WI38 (cell line): ENCODE measurements around the gene AHRR.

Experiments
- H3K4me3 ChIP-seq: 2 replicates; pipeline ENCODE4 v1.5.1; 2011; ENCODE audit warnings: low read depth, mild to moderate bottlenecking, control low read depth, low read length
- TF ChIP-seq, protein P1 (sequence below): IDR thresholded peaks from 2 replicates; pipeline ENCODE4 v1.5.1; 2012; ENCODE audit warnings: low read depth, mild to moderate bottlenecking, control low read depth, low read length

Gene AHRR

DNA sequence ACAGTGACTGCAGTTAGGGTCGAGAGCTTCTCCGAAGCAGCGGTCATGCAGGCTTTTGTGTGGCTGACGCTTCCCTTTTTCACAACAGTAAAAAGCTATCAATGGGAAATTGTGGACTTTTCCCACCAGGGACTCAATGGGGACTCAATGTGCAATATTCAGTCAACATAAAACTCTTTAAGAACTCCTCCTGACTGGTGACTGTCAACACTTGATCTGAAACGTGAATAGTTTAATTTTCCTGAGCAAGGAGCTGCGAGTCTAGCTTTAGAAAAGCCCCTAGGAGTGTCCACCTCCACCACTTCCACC lies 150.2 kb downstream of the AHRR start:
- H3K4me3 ChIP-seq: peak overlapping the region; percentile 72
- TF ChIP-seq, protein P1, sequence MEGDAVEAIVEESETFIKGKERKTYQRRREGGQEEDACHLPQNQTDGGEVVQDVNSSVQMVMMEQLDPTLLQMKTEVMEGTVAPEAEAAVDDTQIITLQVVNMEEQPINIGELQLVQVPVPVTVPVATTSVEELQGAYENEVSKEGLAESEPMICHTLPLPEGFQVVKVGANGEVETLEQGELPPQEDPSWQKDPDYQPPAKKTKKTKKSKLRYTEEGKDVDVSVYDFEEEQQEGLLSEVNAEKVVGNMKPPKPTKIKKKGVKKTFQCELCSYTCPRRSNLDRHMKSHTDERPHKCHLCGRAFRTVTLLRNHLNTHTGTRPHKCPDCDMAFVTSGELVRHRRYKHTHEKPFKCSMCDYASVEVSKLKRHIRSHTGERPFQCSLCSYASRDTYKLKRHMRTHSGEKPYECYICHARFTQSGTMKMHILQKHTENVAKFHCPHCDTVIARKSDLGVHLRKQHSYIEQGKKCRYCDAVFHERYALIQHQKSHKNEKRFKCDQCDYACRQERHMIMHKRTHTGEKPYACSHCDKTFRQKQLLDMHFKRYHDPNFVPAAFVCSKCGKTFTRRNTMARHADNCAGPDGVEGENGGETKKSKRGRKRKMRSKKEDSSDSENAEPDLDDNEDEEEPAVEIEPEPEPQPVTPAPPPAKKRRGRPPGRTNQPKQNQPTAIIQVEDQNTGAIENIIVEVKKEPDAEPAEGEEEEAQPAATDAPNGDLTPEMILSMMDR: no peak

DNA sequence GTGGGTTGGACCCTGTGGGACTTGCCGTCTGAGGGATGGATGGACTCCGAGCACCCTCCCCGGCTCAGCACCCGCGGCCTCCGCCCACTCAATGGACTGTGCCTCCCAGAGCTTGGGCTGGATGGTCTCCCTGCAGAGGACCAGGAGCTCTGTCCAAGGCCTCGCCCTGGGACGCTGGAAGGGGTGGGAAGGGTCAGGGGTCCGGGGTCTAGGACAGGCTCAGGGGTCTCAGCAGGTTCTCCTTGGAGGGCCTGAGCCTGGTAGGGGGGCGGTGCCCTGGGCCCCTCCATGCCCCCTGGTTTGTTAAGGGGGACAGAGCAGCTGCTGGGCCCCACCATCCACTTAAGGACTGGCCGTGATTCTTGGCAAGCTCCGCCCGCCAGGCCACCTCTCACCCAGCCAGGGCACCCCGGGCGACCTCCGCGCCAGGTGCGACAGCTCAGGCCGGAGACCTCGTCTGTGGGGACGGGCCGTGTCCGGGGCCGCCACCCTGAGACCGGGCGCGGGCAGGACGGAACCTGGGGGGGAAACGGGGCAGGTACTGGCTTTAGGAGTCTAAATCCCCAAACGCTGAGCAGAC lies 150.7 kb downstream of the AHRR start:
- H3K4me3 ChIP-seq: peak overlapping the region; percentile 72
- TF ChIP-seq, protein P1: no peak

DNA sequence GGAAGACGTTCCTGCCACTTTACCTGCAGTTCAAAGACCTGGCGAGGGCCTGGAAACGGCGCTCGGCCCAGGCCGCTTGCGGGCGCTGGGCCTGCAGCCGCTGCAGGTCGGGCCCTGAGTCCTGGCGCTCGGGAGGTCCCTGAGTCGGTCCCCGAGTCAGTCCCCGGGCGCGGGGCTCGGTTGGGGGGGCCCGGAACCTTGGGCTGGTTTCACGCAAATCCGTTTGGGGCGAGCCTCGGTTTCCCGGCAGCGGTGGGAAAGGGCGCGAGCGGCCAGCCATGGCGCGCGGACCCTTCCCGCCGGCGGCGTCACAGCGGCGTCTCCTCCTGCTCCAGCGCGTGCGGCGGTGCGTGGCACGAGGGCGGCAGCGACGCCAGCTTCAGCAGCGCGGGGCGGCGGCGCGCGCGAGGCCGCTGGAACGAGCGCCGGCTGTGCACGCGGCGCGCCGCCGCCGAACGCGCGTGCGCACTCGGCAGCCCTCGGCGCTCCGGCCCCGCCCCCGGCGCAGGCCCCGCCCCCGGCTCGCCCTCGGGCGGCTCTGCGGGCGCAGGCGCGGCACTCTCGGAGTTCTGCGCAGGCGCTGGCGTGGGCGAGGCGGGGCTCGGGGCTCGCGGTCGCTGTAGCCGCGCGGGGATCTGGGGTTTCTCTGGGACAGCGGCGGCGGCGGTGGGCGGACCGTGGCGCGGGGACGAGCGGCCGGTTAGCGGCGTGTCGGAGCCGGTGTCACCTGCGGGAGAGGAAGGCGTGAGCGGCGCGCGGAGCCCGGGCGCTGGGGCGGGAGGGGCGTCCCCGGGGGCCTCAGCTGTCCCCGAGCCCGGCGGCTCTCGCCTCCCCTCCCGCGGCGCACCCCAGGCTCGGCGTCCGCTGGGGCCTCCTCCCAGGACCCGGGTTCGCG lies 151.4 kb downstream of the AHRR start:
- TF ChIP-seq, protein P1: no peak
- peak overlapping the region; percentile 80 for H3K4me3 ChIP-seq

DNA sequence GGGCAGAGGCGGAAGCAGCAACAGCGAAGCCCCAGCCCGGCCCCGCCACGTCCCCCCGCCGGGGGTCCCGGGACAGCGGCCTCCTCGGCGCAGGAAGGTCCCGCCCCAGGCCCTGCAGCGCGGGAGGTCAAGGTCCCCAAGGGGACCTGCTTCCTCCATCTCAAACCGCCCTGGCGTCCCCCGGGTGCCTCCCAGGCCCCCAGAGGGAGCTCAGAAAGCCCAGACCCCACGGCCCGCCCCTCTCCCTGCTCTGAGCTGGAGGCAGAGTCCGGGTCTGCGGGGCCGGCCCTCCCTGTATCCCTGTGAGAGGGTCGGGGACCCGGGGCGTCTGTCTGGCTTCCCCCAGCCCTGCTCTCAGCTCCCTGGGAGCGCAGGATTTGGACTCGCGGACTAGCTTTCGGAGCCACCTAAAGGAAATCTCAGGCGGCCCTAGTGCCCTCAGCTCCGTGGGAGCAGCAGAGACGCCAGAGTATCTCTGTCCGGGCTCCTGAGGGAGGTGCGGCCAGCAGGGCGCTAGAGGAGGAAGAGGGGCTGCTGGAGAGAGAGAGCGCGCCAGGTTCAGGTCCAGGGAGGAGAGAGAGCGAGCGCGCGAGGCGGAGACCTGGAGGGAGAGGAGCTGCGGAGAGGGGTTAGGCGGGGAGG lies 152.2 kb downstream of the AHRR start:
- TF ChIP-seq, protein P1: no peak
- peak overlapping the region; percentile 80 for H3K4me3 ChIP-seq

DNA sequence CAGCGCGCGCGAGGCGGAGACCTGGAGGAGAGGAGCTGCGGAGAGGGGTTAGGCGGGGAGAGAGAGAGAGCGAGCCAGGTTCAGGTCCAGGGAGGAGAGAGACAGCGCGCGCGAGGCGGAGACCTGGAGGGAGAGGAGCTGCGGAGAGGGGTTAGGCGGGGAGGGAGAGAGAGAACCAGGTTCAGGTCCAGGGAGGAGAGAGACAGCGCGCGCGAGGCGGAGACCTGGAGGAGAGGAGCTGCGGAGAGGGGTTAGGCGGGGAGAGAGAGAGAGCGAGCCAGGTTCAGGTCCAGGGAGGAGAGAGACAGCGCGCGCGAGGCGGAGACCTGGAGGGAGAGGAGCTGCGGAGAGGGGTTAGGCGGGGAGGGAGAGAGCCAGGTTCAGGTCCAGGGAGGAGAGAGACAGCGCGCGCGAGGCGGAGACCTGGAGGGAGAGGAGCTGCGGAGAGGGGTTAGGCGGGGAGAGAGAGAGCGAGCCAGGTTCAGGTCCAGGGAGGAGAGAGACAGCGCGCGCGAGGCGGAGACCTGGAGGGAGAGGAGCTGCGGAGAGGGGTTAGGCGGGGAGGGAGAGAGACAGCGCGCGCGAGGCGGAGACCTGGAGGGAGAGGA lies 152.8 kb downstream of the AHRR start:
- H3K4me3 ChIP-seq: peak overlapping the region; percentile 80

DNA sequence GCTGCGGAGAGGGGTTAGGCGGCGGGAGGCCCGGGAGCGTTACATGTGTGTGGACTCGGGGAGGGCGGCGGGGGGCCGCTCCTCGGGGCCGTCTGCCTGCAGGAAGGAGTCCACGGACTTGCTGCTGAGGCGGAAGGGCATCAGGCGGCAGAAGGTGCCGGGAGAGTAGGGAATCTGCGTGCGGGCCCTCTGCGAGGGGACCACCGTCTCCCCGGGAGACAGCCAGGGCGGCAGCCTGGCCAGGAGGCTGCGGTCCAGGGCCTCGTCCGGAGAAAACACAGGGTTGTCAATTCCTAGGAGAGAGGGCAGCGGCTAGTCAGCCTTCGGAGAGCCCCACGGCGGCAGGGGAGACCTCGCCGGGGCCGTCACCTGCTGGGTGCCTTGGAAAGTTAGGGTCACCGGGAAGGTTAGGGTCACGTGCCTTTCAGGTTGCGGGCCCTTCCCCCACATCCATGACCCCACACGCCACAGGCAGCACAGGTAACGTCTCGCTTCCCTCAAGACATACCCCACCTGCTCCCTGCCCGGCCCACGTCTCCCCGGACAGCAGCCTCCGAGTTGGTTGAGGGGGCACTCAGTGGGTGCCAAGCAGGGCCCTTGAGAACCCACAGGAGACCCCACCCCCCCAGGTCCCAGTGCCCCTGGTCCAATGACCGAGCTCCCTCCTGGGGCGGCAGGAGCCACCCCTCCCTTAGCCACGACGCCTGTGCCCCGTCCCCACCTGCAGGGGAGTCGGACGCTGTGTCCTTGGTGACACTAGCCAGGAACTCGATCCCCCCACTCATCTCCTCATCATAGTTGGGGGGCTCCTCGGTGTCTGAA lies 153.5 kb downstream of the AHRR start:
- TF ChIP-seq, protein P1: no peak
- H3K4me3 ChIP-seq: peak overlapping the region; percentile 80

DNA sequence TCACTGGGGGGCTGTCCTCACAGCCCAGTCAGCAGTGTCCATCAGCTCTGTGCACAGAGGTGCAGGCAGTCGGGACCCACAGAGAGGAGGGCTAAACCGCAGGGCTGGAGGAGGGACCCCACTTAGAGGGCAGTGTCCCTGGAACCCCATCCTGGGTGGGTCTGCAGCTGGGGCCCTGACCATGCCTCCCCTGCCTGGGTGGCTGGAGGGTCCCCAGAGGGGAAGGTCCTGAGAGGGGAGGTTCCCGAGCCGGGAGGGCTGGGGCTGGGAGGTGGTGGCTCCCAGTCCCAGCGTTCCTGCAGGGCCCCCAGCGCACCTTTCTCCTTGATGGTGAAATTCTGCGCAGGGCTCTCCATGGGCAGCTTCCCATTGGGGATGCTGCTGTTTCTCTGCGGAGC lies 154.2 kb downstream of the AHRR start:
- TF ChIP-seq, protein P1: no peak
- no peak overlapping the region for H3K4me3 ChIP-seq
